ENCODE measurements around the gene CTIF.

The CTIF gene

GRCh38 chr18:48833701-48834412 is 295.0 kb downstream of the CTIF start:
- TF ChIP-seq, protein P1, sequence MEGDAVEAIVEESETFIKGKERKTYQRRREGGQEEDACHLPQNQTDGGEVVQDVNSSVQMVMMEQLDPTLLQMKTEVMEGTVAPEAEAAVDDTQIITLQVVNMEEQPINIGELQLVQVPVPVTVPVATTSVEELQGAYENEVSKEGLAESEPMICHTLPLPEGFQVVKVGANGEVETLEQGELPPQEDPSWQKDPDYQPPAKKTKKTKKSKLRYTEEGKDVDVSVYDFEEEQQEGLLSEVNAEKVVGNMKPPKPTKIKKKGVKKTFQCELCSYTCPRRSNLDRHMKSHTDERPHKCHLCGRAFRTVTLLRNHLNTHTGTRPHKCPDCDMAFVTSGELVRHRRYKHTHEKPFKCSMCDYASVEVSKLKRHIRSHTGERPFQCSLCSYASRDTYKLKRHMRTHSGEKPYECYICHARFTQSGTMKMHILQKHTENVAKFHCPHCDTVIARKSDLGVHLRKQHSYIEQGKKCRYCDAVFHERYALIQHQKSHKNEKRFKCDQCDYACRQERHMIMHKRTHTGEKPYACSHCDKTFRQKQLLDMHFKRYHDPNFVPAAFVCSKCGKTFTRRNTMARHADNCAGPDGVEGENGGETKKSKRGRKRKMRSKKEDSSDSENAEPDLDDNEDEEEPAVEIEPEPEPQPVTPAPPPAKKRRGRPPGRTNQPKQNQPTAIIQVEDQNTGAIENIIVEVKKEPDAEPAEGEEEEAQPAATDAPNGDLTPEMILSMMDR (IDR thresholded peaks at IDR 0.05; ENCODE audit: insufficient read depth, low read length, missing control alignments), result no peak
- ChIA-PET POLR2A (interaction anchor here (0.6 to 1.5 kb wide), 2 partner anchors 118 to 120 kb away, joined by 3 to 5 read pairs; no protein-coding TSS in a partner anchor), CTCF (no interaction called here)
- no peak for DNase-seq (ENCODE audit: low read depth, low spot score)
- no peak overlapping the region for H3K4me3 ChIP-seq (ENCODE audit: low read depth, low read length)

- POLR2A ChIA-PET, result interaction anchor here (0.6 to 1.5 kb wide), 3 partner anchors 67 to 120 kb away, joined by 3 to 5 read pairs (median 3); no protein-coding TSS in a partner anchor
- DNase-seq (ENCODE audit: low read depth, low spot score), result peak; percentile 74
- CTCF ChIA-PET, result no interaction called here
Measured at GRCh38 chr18:48834413-48835031, 295.7 kb downstream of the CTIF start.

GRCh38 chr18:48835119-48835518 is 296.3 kb downstream of the CTIF start:
- DNase-seq (ENCODE audit: low read depth, low spot score), result no peak
- ChIA-PET POLR2A (interaction anchor here (0.9 to 1.5 kb wide), 2 partner anchors 66 to 117 kb away, joined by 3 to 5 read pairs; no protein-coding TSS in a partner anchor), CTCF (no interaction called here)
- no peak overlapping the region for H3K4me3 ChIP-seq (ENCODE audit: low read depth, low read length)
- TF ChIP-seq, protein P1 (IDR thresholded peaks at IDR 0.05; ENCODE audit: insufficient read depth, low read length, missing control alignments), result no peak

More at GRCh38 chr18:48834413-48835031, 295.7 kb downstream of the CTIF start:
- TF ChIP-seq, protein P1 (IDR thresholded peaks at IDR 0.05; ENCODE audit: insufficient read depth, low read length, missing control alignments), result no peak
- no peak overlapping the region for H3K4me3 ChIP-seq (ENCODE audit: low read depth, low read length)

GRCh38 chr18:48835745-48836170 is 296.9 kb downstream of the CTIF start:
- H3K4me3 ChIP-seq (ENCODE audit: low read depth, low read length), result no peak overlapping the region
- no peak for DNase-seq (ENCODE audit: low read depth, low spot score)
- POLR2A ChIA-PET, result no interaction called here
- TF ChIP-seq, protein P1 (IDR thresholded peaks at IDR 0.05; ENCODE audit: insufficient read depth, low read length, missing control alignments), result no peak
- CTCF ChIA-PET, result no interaction called here

- ChIA-PET POLR2A (no interaction called here), CTCF (no interaction called here)
- DNase-seq (ENCODE audit: low read depth, low spot score), result no peak
- TF ChIP-seq, protein P1 (IDR thresholded peaks at IDR 0.05; ENCODE audit: insufficient read depth, low read length, missing control alignments), result no peak
- no peak overlapping the region for H3K4me3 ChIP-seq (ENCODE audit: low read depth, low read length)
Measured at GRCh38 chr18:48836231-48836805, 297.5 kb downstream of the CTIF start.
